Islet of Langerhans (tissue), 1 donor: Measurements from ENCODE around the gene RPS21.

ENCODE experiments used
- FAIRE-seq: peaks from one replicate; lab custom pipeline; 2011; peaks lifted over from hg19 to GRCh38; lab: Jason Lieb, UNC

RPS21 gene

DNA sequence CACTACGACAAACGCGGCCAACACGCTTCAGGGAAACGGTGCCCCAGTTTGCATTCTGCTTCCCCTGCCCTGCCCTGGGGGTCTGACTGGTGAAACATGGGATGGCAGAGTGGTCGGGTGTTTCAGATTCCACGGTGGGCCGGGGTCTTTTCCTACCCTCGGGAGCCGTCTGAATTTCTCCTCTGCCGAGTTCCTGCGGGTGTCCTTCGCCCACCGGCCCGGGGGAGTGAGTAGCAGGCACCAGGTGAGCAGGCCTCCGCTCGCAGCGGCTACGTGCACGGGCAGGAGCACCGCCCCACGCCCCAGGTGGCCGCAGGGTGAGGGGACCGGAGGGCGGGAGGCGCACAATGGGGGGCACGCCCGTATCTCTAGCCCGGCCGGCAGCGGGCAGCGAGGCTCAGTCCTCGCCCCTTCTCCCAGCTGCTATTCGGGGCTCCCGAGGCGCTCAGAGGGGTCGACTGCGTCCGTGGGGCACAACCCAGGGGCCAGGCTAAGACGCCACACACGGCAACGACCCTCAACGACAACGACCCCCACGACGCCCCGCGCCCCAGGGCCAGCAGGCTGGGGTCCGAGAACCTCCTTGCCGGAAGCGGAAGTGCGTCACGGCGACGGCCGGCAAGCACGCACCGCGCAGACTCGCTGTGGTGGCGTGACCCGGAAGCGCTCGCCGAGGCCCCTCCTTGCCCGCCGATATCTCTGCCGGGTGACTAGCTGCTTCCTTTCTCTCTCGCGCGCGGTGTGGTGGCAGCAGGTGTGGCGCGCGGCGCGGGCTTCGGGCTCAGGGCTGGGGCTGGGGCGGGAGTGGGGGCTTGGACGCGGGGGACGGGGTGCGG, at the start of gene RPS21:
TSS of gene RPS21 (plus strand) at position 721 of the 836 bp plus-strand sequence. CDS start 236 bp downstream, outside the sequence.
- no peak for FAIRE-seq

DNA sequence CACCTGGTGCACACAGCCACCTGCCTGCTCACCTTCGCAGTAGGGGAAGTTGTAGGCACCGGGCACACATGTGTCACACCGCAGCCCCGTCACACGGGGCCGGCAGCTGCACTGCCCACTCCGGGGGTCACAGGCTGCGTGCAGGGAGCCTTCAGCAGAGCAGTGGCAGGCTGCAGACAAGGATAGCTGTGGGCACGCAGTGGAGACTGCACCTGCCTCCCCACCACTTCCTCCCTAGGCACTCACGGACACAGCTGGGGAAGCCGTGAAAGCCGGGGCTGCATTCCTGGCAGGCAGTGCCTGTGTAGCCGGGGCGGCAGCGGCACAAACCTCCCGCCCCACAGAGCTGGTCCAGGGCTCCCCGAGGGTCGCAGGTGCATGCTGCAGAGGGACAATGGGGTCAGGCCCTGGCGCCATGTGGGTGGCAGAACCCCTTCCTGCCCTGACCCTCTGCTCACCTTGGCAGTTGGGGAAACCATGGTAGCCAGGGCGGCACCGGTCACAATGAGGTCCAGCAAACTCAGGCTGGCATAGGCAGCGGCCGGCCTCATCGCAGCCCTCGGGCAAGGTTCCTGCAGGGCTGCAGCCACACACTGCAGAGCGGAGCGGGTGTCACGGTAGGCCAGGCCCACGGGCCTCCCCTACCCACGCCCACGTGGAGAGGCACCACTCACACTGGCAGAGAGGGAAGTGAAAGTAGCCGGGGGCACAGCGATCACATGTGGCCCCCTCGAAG, 49.2 kb upstream of the RPS21 start:
- FAIRE-seq, result no peak

DNA sequence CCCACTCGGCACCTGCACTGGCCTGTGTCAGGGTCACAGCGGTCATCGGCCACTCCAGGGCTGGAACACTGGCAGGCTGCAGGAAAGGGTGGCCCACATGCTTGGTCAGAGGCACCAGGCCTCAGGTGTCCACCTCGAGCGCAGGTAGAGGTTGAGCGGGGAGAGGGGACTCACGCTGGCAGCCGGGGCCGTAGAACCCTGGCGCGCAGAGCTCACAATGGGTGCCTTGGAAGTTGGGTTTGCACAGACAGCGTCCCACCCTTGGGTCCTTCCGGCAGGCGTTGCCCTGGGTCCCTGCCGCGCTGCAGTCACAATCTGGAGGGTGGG, 48.6 kb upstream of the RPS21 start:
- no peak for FAIRE-seq

DNA sequence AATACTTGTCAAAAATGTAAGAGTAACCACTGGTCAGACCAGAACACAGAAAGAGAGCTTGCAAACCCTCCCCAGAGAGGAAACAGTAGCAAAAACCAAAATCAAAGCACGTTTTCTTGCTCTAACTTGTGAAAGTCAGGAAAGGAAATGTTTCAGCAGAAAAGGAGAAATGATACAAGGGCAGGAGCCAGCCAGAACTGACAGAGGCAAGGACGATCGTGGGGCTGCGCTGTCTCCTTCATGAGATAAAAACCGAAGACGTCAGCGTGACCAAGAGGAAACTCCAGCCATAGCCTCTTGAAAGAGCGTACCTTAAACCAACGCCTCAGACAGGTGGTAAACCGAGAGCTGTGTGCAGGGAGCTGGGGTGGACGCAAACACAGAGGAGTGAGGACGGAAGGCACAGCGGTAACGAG, 47.2 kb upstream of the RPS21 start:
- no peak for FAIRE-seq

DNA sequence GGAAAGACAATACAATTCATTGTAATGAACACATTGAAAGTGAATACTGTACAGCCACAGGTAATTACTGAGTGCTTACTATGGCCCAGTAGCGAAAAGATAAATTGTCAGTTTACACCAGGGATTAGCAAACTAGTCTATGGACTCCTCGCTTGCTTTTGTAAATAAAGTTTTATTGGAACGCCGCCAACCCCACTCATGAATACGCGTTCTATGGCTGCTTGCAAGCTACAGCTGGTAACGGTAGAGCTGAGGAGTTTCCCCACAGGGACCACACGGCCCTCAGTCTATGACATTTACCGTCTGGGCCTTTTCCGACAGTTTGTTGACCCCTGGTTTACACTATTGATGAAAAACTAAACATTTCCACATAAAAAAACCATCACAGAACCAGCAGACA, 44.0 kb upstream of the RPS21 start:
- FAIRE-seq, result no peak

DNA sequence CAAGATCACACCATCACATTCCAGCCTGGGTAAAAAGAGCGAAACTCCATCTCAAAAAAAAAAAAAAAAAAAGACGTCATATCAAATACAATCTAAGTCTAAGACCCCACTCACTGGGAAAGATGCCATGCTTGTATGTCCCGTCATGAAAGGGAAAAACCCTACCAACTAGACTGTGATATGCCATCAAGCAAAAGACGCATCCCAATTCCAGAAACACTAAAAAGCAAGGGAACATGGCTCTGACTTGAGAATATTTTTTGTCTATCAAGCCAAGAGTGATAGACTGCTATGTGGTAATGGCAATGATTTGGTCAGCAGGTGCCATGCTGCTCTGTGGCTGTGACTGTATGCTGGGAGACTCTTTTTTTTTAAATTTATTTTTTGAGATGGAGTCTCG, 42.8 kb upstream of the RPS21 start:
- no peak for FAIRE-seq

DNA sequence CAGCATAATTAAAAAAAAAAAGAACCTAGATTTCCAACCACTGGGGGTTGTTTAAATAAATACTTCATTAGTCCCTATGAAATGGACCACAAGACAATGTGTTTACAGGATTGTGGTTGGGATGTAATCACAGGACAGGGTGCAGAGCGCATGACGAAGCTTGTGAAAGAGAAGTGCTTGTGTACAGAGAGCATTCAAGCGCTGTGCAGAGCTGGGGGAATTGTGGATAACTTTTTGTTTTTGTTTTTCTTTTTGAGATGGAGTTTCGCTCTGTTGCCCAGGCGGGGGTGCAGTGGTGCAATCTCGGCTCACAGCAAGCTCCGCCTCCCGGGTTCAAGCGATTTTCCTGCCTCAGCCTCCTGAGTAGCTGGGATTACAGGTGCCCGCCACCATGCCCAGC, 42.1 kb upstream of the RPS21 start:
- no peak for FAIRE-seq

DNA sequence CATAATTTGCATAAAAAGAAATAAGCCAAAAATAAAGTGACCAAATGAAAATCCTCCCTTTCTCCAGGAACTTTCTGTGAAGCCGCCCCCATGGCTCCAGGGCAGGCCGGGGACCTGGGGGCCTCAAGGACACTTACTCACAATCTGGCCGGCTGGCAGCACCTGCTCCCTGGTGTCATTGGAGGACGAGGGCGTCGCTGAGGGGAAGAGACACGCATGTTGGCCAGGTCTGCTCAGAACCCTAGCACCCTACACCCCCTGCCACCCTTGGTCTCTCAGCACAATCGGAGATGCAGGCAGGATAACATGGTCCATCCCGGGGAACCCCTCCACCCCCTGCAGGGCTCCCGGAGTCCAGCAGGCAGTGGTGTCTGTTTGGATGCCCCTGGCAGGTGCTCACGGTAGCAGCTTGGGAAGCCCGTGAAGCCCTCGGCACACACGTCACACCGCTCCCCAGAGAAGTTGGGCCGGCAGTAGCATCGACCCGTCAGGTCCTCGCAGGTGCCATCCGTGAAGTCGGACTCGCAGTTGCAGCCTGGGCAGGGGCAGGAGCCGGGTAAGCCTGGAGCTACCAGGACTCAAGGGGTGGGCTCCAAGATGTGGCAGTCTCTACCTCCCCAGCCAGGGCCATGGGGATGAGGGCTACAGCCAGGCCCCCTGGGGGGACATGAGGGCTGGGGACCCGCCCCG, 41.1 kb upstream of the RPS21 start:
- FAIRE-seq, result no peak

DNA sequence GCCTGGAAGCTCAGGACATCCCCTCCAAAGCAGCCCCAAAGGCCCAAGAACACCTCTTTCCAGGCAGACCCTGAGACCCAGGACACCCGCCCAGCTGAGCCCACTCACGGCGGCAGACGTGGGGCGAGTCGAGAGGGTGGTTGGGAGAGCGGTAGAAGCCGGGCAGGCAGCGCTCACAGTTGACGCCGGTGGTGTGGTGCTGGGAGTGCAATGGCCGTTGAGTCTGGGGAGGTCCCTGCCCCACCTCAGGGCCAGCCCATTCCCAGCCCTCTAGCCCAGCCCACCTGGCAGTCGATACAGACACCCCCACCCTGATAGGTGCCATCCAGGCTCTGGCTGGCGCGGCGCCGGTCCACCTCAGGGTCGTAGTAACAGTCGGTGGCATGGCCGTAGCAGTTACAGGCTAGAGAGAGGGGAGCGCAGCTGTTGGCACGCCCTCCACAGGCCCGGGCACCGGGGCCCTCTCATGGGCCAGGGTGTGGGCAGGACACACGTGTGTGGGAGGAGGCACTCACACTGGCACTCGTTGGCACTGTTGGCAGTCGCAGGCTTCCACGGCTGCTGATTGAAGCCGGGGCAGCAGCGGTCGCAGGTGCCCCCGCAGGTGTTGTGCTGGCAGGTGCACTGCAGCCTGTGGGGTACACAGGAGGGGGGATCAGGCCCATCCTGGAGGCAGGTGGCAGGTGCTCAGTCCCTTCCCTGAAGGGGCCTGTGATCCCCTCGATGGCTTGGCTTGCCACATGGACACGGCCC, 40.3 kb upstream of the RPS21 start:
- no peak for FAIRE-seq

DNA sequence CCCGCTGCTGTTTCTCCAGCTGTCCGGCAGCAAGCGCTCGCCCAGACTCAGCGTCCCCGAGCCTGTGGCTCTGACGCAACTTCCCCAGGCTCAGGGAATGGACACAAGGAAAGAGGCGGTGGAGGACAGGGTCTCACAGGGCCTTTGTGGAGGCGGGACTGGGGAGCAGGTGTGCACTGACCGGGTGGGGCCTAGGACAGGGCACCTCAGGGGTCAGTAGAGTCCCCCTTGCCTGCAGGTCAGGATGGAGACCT, 39.8 kb upstream of the RPS21 start:
- FAIRE-seq, result no peak

DNA sequence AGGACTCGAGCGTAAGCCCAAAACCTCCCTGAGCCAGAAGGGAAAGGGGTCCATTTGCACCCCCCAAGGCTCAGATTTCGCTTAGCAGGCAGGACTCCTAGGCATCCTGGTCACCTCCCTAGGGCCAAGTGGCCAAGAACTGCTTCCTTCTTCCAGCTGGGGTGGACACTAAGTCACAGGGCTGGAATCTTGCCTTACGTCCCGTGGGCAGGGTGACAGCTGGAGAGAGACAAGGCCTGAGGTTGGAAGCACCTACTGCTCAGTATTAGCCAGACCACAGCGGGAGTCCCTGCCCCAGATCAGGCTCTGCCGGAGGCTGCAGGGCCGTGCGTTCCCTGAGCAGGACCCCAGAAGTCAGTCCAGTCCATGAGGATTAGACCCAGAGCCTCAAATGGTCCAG, 39.5 kb upstream of the RPS21 start:
- no peak for FAIRE-seq

DNA sequence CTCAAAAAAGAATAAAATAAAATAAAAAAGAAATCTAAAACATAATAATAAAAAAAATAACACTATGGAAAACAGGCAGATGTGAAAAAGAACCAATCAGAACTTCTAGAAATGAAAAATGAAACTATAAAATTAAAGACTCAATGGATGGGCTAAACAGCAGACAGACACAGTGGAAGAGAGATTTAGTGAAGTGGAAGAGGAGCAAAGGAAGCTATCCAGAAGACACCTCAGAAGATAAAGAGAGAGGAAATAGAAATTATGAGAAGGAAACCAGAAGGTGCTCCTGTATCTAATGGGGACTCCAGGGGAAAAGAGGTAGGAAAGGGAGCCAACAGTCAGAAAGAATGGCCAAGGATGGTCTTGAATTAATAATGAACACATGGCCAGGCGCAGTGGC, 38.3 kb upstream of the RPS21 start:
- FAIRE-seq, result no peak

DNA sequence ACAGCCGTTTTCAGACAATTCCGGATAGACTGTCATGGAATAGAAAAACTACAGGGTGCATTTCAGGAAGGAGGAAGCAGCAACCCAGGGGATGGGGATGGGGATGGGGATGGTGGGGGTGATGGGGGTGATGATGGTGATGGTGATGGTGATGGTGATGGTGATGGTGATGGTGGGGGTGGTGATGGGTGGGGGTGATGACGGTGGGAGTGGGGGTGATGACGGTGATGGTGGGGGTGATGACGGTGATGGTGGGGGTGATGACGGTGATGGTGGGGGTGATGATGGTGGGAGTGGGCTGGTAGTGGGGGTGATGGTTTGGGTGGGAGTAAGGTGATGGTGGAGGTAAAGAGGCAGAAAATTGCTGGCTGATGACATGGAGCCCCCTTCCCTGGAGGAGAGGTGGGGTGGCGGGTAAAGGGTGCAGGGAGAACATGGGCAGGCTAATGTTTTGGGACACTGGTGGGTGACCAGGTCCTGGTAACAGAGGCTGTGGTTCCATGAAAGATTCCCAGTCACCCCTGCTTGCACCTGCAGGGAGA, 37.3 kb upstream of the RPS21 start:
- FAIRE-seq, result no peak

DNA sequence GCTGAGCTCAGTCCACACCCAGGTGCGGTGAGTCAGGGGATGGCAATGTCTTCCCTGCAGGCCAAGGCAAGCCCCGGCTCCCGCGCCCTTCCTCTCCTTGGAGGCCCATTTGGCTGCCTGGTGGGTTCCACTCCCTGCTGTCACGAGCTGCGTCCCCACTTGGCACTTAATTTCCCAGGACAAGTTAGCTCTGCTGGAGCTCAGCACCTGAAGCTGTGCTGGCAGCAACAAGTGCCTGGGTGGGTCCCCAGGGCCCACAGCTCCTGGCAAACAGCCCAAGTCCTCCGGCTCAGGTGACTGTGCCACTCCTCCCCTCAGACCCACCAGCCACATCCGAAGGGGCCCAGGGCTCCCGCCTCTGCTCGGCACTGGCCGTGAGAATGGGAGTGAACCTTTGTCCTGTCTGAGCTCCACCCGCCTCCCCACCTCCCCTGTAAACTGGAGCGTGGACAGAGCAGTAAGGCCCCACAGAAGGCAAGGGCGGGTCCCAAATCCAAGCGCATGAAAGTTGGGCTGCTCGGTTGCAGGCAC, 36.7 kb upstream of the RPS21 start:
- no peak for FAIRE-seq

DNA sequence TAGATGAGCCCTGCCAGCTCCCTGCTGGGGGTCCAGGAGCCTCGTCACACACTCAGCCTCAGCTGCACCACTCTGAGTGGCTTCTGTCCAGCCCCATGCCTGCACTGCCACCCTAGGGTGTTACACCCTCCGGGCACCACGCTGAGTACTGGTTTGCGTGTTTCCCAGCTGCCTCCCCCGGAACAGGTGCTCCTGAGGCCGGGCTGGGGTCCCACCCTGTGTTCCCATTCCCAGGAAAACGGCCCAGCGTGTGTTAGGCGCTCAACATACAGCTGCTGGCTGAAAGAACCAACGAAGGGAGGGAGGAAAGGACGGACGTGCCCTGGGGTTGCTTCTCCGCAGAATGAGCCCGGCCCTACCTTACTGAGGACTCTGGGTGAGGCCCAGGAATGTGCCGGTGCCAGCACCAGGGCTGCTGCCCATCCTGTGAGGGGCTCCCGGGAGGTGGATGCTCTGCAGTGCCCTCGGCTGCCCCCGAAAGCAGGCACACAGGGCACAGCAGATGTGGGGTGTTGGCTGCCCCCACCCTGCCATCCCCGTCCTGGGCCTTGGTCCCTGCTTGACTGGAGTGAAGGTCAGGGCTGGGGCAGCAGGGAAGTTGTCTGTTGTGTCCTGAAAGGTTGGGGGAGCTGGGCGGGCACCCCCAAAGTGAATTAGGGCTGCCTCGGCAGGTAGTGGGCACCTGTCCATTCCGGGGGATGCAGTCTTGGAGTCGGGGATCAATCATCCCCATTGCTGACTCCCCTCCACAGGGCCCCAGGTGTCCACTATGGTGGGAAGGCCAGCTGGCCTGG, 36.1 kb upstream of the RPS21 start:
- no peak for FAIRE-seq

DNA sequence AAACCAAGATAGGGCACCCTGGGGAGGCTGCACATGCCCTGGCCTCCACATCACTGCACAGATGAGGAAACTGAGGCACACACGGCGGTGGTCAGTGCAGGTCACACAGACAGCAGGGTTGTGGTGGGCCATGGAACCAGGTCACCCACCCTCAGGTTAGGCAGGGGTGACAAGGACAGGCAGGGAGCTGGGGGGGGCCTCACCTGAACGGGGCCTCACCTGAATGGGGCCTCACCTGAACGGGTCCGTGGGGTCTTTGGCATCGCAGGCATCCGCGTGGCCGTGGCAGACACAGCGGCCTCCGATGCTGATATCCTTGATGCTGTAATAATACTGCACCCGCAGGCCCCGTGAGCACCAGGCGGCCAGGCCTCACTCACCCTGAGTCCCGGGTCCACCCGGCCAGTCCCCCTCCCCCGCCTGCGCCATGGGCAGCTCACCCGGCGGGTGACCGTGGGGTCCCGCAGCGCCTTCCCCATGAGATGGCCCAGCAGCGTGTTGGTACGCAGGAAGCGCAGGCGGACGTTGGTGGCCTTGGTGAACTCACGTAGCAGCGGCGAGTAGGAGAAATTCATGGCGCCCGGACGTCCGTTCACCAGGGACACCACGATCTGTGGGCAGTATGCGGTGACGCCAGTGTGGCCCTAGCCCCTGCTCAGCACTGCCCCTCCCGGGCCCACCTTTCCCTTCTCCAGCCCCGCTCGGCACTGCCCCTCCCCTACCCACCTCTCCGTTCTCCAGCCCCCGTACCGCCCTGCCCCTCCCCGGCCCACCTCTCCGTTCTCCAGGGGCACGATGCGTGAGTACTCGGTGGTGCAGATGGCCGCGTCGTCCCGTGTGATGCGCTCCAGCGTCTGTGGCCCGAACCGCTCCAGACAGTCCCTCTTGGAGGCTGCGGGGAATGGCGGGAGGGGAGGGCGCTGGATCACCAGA, 35.2 kb upstream of the RPS21 start:
- FAIRE-seq, result no peak

DNA sequence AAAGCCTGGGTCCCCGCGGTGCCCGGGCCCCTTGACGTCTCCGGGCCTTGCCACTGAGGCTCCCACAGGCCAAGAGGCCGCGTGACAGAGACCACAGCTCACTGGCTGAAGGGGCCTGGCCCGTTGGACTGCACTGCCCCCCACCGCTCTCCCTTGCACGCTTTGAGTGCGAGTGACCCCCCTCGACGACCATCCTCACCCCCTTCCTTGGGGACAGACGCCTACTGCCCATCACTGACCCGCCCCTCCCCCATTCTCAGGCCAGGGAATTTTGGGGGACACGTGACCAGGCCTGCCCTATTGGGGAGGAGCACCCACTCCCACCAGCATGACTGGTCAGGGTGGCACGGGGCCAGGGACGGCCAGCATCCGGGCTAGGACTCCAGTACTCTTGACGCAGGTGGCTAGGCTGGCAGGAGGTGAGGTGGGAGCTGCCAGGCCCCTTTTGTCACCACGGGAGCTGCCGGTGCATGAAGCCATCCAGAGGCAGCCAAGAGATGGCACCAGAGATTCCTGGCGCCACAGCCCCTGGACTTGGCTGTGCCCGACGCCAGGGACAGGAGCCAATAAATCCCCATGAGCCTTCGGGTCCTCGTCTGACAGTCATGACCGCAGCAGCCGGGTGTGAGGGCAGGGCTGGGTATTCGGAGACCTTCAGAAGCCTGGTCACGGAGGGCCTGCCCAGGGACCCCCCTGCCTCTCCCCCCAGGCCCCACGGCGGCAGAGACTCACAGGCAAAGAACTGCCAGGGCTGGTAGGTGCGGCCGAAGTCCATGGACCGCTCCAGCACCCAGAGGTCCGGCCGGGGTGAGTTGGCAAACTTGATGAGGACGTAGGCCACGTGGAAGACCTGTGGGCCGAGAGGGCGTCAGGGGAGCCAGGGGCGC, 34.3 kb upstream of the RPS21 start:
- FAIRE-seq, result no peak

DNA sequence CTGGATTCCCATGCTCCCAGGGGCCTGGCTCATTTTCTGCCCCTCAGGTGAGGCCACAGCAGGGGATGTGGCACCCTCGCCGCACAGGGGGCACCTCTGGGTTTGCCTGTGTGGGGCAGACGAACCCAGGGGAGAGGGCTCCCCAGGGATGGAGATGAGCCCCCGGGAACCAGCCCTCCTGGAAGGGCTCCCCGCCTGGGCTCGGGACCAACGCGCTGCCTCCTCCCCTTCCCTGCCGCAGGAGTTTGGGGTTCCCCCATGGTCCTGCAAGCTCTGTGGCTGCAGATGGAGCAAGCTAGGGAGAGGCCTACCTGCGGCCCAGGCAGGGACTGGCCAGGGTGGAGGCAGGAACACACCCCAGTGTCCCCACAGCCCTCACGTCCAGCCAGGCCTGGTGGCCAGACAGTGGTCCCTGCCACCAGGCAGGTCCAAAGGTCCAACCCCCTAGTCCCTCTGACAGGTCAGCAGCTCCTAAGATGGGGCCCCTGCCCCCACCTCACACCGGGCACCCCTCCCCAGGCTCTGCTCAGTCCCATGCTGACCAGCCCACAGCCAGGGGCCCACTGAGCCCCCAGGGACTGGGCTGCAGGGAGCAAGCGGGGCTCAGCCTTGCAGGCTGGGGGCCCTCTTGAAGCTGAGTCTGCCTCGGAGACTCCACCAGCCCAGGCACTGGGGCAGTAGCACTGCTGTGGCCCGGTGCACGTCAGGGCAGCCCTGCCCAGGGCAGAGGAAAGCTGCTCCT, 33.4 kb upstream of the RPS21 start:
- no peak for FAIRE-seq
